ENCODE measurements around the gene TNFRSF19.
A peak's percentile ranks its signal among the peaks of the same experiment; 100 is the strongest.

The TNFRSF19 gene

GRCh38 chr13:23608701-23609413 lies 38.6 kb downstream of the TNFRSF19 start:
- no peaks in the 10 kb centered on the region for H3K27me3 Mint-ChIP-seq (ENCODE audit: low read depth, poor library complexity)
- H3K9me3 Mint-ChIP-seq: no peaks in the 10 kb centered on the region
- peak overlapping the region; percentile 28 for H3K4me3 Mint-ChIP-seq

GRCh38 chr13:23609414-23609760 lies 39.2 kb downstream of the TNFRSF19 start:
- DNase-seq: peak; percentile 41
- Mint-ChIP-seq H3K4me3 (peak overlapping the region; percentile 28), H3K36me3 (ENCODE audit: low read depth) (peaks cover 50% of the 10 kb centered on the region), H3K4me1 (peaks cover 64% of the 10 kb centered on the region), H3K9me3 (no peaks in the 10 kb centered on the region), H3K27me3 (ENCODE audit: low read depth, poor library complexity) (no peaks in the 10 kb centered on the region), H3K27ac (peak overlapping the region; percentile 98)
- no peak for TF ChIP-seq CTCF (IDR thresholded peaks at IDR 0.05)

More at GRCh38 chr13:23608701-23609413, 38.6 kb downstream of the TNFRSF19 start:
- peak overlapping the region; percentile 98 for H3K27ac Mint-ChIP-seq
- H3K4me1 Mint-ChIP-seq: peaks cover 58% of the 10 kb centered on the region
- no peak for DNase-seq
- TF ChIP-seq CTCF (IDR thresholded peaks at IDR 0.05): no peak
- H3K36me3 Mint-ChIP-seq (ENCODE audit: low read depth): peaks cover 55% of the 10 kb centered on the region

GRCh38 chr13:23609874-23610576 lies 39.8 kb downstream of the TNFRSF19 start:
- Mint-ChIP-seq H3K27ac (peak overlapping the region; percentile 98), H3K4me1 (peaks cover 70% of the 10 kb centered on the region), H3K27me3 (ENCODE audit: low read depth, poor library complexity) (no peaks in the 10 kb centered on the region), H3K9me3 (no peaks in the 10 kb centered on the region), H3K36me3 (ENCODE audit: low read depth) (peaks cover 48% of the 10 kb centered on the region), H3K4me3 (peak overlapping the region; percentile 47)
- TF ChIP-seq CTCF (IDR thresholded peaks at IDR 0.05): no peak
- DNase-seq: no peak

- H3K27me3 Mint-ChIP-seq (ENCODE audit: low read depth, poor library complexity): no peaks in the 10 kb centered on the region
- no peak overlapping the region for H3K4me3 Mint-ChIP-seq
- H3K36me3 Mint-ChIP-seq (ENCODE audit: low read depth): peaks cover 48% of the 10 kb centered on the region
- DNase-seq: no peak
- peaks cover 78% of the 10 kb centered on the region for H3K4me1 Mint-ChIP-seq
- TF ChIP-seq CTCF (IDR thresholded peaks at IDR 0.05): no peak
- no peaks in the 10 kb centered on the region for H3K9me3 Mint-ChIP-seq
- peak overlapping the region; percentile 81 for H3K27ac Mint-ChIP-seq
These were observed 40.8 kb downstream of the TNFRSF19 start for GRCh38 chr13:23610966-23611491.

- H3K36me3 Mint-ChIP-seq (ENCODE audit: low read depth): peaks cover 57% of the 10 kb centered on the region
- no peak overlapping the region for H3K4me3 Mint-ChIP-seq
- H3K27me3 Mint-ChIP-seq (ENCODE audit: low read depth, poor library complexity): no peaks in the 10 kb centered on the region
- no peak for DNase-seq
- H3K27ac Mint-ChIP-seq: no peak overlapping the region
- peaks cover 83% of the 10 kb centered on the region for H3K4me1 Mint-ChIP-seq
- no peak for TF ChIP-seq CTCF (IDR thresholded peaks at IDR 0.05)
- no peaks in the 10 kb centered on the region for H3K9me3 Mint-ChIP-seq
These were observed 42.0 kb downstream of the TNFRSF19 start for GRCh38 chr13:23612182-23612581.

Measured in nephron progenitor cell (in vitro differentiated cells).